ENCODE results near the gene AGMAT.

The AGMAT gene

GRCh38 chr1:15559189-15559810 lies 25.6 kb downstream of the AGMAT start:
- no peak for DNase-seq (ENCODE audit: low spot score)

- no peak for DNase-seq (ENCODE audit: low spot score)
Measured at GRCh38 chr1:15558516-15558915, 26.3 kb downstream of the AGMAT start.

GRCh38 chr1:15557594-15557993 lies 27.3 kb downstream of the AGMAT start:
- no peak for DNase-seq (ENCODE audit: low spot score)

GRCh38 chr1:15557008-15557407 lies 27.8 kb downstream of the AGMAT start:
- DNase-seq (ENCODE audit: low spot score) = no peak

- DNase-seq (ENCODE audit: low spot score) = no peak
Measured at GRCh38 chr1:15550573-15550972, 34.3 kb downstream of the AGMAT start.

GRCh38 chr1:15546641-15547040 lies 38.2 kb downstream of the AGMAT start:
- DNase-seq (ENCODE audit: low spot score) = no peak

- DNase-seq (ENCODE audit: low spot score) = no peak
Measured at GRCh38 chr1:15543589-15544568, 41.0 kb downstream of the AGMAT start.

GRCh38 chr1:15543251-15543588 lies 41.6 kb downstream of the AGMAT start:
- DNase-seq (ENCODE audit: low spot score) = no peak

GRCh38 chr1:15542388-15543250 lies 42.2 kb downstream of the AGMAT start:
- DNase-seq (ENCODE audit: low spot score) = no peak

GRCh38 chr1:15541231-15541792 lies 43.5 kb downstream of the AGMAT start:
- DNase-seq (ENCODE audit: low spot score) = no peak

- DNase-seq (ENCODE audit: low spot score) = no peak
Measured at GRCh38 chr1:15540186-15540585, 44.7 kb downstream of the AGMAT start.

GRCh38 chr1:15538771-15539170 lies 46.1 kb downstream of the AGMAT start:
- no peak for DNase-seq (ENCODE audit: low spot score)

- no peak for DNase-seq (ENCODE audit: low spot score)
Measured at GRCh38 chr1:15531682-15532081, 53.2 kb downstream of the AGMAT start.

- no peak for DNase-seq (ENCODE audit: low spot score)
Measured at GRCh38 chr1:15531003-15531402, 53.8 kb downstream of the AGMAT start.

GRCh38 chr1:15526490-15527339 lies 58.1 kb downstream of the AGMAT start, which contains the start of gene DNAJC16:
Gene DNAJC16 (plus strand): TSS chr1:15526848. CDS start chr1:15529106, 2,258 bp downstream.
- peak; percentile 88 for DNase-seq (ENCODE audit: low spot score)

- no peak for DNase-seq (ENCODE audit: low spot score)
Measured at GRCh38 chr1:15526021-15526489, 58.8 kb downstream of the AGMAT start.

- no peak for DNase-seq (ENCODE audit: low spot score)
Measured at GRCh38 chr1:15525050-15526020, 59.5 kb downstream of the AGMAT start.

GRCh38 chr1:15524283-15525049 lies 60.4 kb downstream of the AGMAT start:
- DNase-seq (ENCODE audit: low spot score) = peak; percentile 92

GRCh38 chr1:15524021-15524282 lies 60.9 kb downstream of the AGMAT start, which contains the start of gene CASP9:
Gene CASP9 (minus strand): TSS chr1:15524215. CDS start chr1:15524200, 15 bp downstream.
- no peak for DNase-seq (ENCODE audit: low spot score)
